Mucosa of descending colon (tissue), 3 donors: Measurements from ENCODE around the gene JAZF1. TPM values are rescaled to one million over a fixed set of nuclear protein-coding genes. Genes with fewer than 3 reads are reported as not detected.

ENCODE experiments used
- ATAC-seq: fragments of 200-7000 bp; cut with Tn5 transposase; one replicate; pipeline ENCODE4 v1.9.1; 2020; ENCODE audit warnings: mild to moderate bottlenecking, moderate library complexity
- DNase-seq, 3 donors: peaks; one replicate each; pipeline ENCODE4 v3.0.0-alpha.2; 2020
- H3K36me3 ChIP-seq: fragments of 200-600 bp; one replicate; pipeline ENCODE4 v1.8.0; 2021; ENCODE audit warnings: low read depth, mild to moderate bottlenecking
- H3K4me1 ChIP-seq: fragments of 200-600 bp; one replicate; pipeline ENCODE4 v1.8.0; 2021; ENCODE audit warnings: low read depth, mild to moderate bottlenecking
- H3K4me3 ChIP-seq: fragments of 200-600 bp; one replicate; pipeline ENCODE4 v1.8.0; 2021; ENCODE audit warnings: mild to moderate bottlenecking
- H3K9me3 ChIP-seq: fragments of 200-600 bp; one replicate; pipeline ENCODE4 v1.8.0; 2021; ENCODE audit warnings: mild to moderate bottlenecking
- CTCF ChIP-seq: fragments of 200-600 bp; IDR thresholded peaks from one replicate; pipeline ENCODE4 v1.8.0; 2022; ENCODE audit warnings: antibody characterized with exemption, mild to moderate bottlenecking
- intact Hi-C, 2 donors: fragments of 100-400 bp; cut with DNase I in 1 of 2; cut with micrococcal nuclease in 1 of 2; formaldehyde crosslinking; loops; one replicate each; pipeline versions ENCODE4 v1.11.0 to v1.11.1; 2022; cut with DNase I, micrococcal nuclease
- total RNA-seq, 3 donors: library from RNA; stranded (reverse); fragmentation: NEBNext Ultra II Directional in 2 of 3; extraction: Animal tissue kit (Norgen Biotek cat#: 25700) in 2 of 3; gene quantifications; one replicate each; pipeline versions ENCODE4 v1.2.1 to v1.2.4, GENCODE V29; 2021 to 2023
- donor health status: DM: no; HTN: no; CAD: no; lungs with moderate emphysema.
- donor health status: DM: no; HTN: no; CAD: no.
- donor health status: DM: no; HTN: yes; CAD: no.

The JAZF1 gene
- total RNA-seq, 3 donors from 2014 or later, result 4.9 to 68.4 (median 6.4) TPM

- Histone ChIP-seq H3K9me3 (no peaks in the 10 kb centered on the region), H3K4me3 (no peak overlapping the region), H3K36me3 (no peaks in the 10 kb centered on the region), H3K4me1 (no peaks in the 10 kb centered on the region)
- intact Hi-C loops, result no loop called here
- no peak for DNase-seq
- ATAC-seq, result no peak
- TF ChIP-seq CTCF, result no peak
Measured at GRCh38 chr7:27910326-27910725, 270.3 kb downstream of the JAZF1 start.

GRCh38 chr7:27908534-27909165, 271.9 kb downstream of the JAZF1 start:
- H3K4me3 ChIP-seq, result no peak overlapping the region
- H3K36me3 ChIP-seq, result no peaks in the 10 kb centered on the region
- H3K4me1 ChIP-seq, result no peaks in the 10 kb centered on the region
- intact Hi-C loops, result no loop called here
- H3K9me3 ChIP-seq, result no peaks in the 10 kb centered on the region
- DNase-seq (no peak), ATAC-seq (no peak)
- TF ChIP-seq CTCF, result no peak

GRCh38 chr7:27906385-27907091, 274.1 kb downstream of the JAZF1 start:
- no peak for ATAC-seq
- no peaks in the 10 kb centered on the region for H3K36me3 ChIP-seq
- no peak for DNase-seq
- TF ChIP-seq CTCF, result no peak
- intact Hi-C loops, result no loop called here
- no peaks in the 10 kb centered on the region for H3K4me1 ChIP-seq
- H3K9me3 ChIP-seq, result no peaks in the 10 kb centered on the region
- H3K4me3 ChIP-seq, result no peak overlapping the region

GRCh38 chr7:27905951-27906350, 274.6 kb downstream of the JAZF1 start:
- ATAC-seq, result no peak
- no peak for TF ChIP-seq CTCF
- no peaks in the 10 kb centered on the region for H3K4me1 ChIP-seq
- H3K4me3 ChIP-seq, result no peak overlapping the region
- no peaks in the 10 kb centered on the region for H3K36me3 ChIP-seq
- H3K9me3 ChIP-seq, result no peaks in the 10 kb centered on the region
- intact Hi-C loops, result no loop called here
- DNase-seq, result no peak

- ATAC-seq, result peak; percentile 35
- no peak for TF ChIP-seq CTCF
Measured at GRCh38 chr7:27901028-27901760, 279.4 kb downstream of the JAZF1 start.

More at GRCh38 chr7:27901028-27901760, 279.4 kb downstream of the JAZF1 start:
- Histone ChIP-seq H3K4me1 (peaks cover under 1% of the 10 kb centered on the region), H3K36me3 (no peaks in the 10 kb centered on the region), H3K9me3 (no peaks in the 10 kb centered on the region), H3K4me3 (no peak overlapping the region)
- DNase-seq, result no peak
- intact Hi-C loops, result no loop called here
